NB4 (cell line): ENCODE data around the gene SLC12A2.

Source experiments
- CTCF ChIP-seq: IDR thresholded peaks from one replicate; pipeline ENCODE4 v1.5.1; 2012; ENCODE audit warnings: low read depth, low read length
- MAX ChIP-seq: IDR thresholded peaks from 2 replicates; pipeline ENCODE4 v1.6.1; 2011; ENCODE audit warnings: low read depth, low read length
- MYC ChIP-seq: IDR thresholded peaks from 2 replicates; pipeline ENCODE4 v1.6.1; 2011; ENCODE audit warnings: low read depth, low read length
- POLR2A ChIP-seq: IDR thresholded peaks from 2 replicates; pipeline ENCODE4 v1.6.1; 2011; ENCODE audit warnings: mild to moderate bottlenecking; ENCODE audit not compliant: insufficient read length; ENCODE audit errors: extremely low read depth

- TF ChIP-seq CTCF = no peak
- no peak for TF ChIP-seq POLR2A
- TF ChIP-seq MAX = no peak
- TF ChIP-seq MYC = no peak
These were observed 9.8 kb downstream of the SLC12A2 start for GRCh38 chr5:128093368-128093767.
